H9 (cell line): ENCODE data around the gene CDH1. TPM values are rescaled to one million over a fixed set of nuclear protein-coding genes. Genes with fewer than 3 reads are reported as not detected.
A peak's percentile ranks its signal among the peaks of the same experiment; 100 is the strongest.

Experiments
- DNase-seq: peaks from one replicate; pipeline ENCODE4 v3.0.0-alpha.2; 2017
- H2AFZ ChIP-seq: one replicate; pipeline ENCODE4 v1.6.1; 2013; ENCODE audit warnings: mild to moderate bottlenecking, low read length, control low read depth, moderate library complexity
- H2AK5ac ChIP-seq: 2 replicates; pipeline ENCODE4 v1.6.1; 2013; ENCODE audit warnings: low read length, control low read depth, mixed read lengths; ENCODE audit not compliant: insufficient read length
- H2BK120ac ChIP-seq: one replicate; pipeline ENCODE4 v1.6.1; 2013; ENCODE audit warnings: low read depth, mild to moderate bottlenecking, low read length, control low read depth, inconsistent platforms; ENCODE audit not compliant: poor library complexity, severe bottlenecking
- H2BK12ac ChIP-seq: 2 replicates; pipeline ENCODE4 v1.6.1; 2013; ENCODE audit warnings: low read length, control low read depth, mixed read lengths, low read depth; ENCODE audit not compliant: insufficient read length
- H2BK15ac ChIP-seq: 2 replicates; pipeline ENCODE4 v1.6.1; 2013; ENCODE audit warnings: low read depth, low read length, control low read depth
- H2BK20ac ChIP-seq: one replicate; pipeline ENCODE4 v1.6.1; 2013; ENCODE audit warnings: low read depth, mild to moderate bottlenecking, low read length, control low read depth, inconsistent platforms; ENCODE audit not compliant: poor library complexity, severe bottlenecking
- H2BK5ac ChIP-seq: 2 replicates; pipeline ENCODE4 v1.6.1; 2013; ENCODE audit warnings: low read length, control low read depth, mixed read lengths; ENCODE audit not compliant: insufficient read length
- H3K14ac ChIP-seq: 2 replicates; pipeline ENCODE4 v1.6.1; 2013; ENCODE audit warnings: low read length, control low read depth; ENCODE audit not compliant: insufficient read depth
- H3K18ac ChIP-seq: 2 replicates; pipeline ENCODE4 v1.6.1; 2013; ENCODE audit warnings: low read depth, mild to moderate bottlenecking, mixed read lengths, low read length, control low read depth; ENCODE audit not compliant: insufficient read length
- H3K23ac ChIP-seq: 2 replicates; pipeline ENCODE4 v1.6.1; 2013; ENCODE audit warnings: low read length, control low read depth, mixed read lengths, low read depth; ENCODE audit not compliant: insufficient read length
- H3K23me2 ChIP-seq: 2 replicates; pipeline ENCODE4 v1.6.1; 2013; ENCODE audit warnings: low read depth, mild to moderate bottlenecking, mixed read lengths, low read length, control low read depth; ENCODE audit not compliant: insufficient read length, poor library complexity, severe bottlenecking
- H3K27ac ChIP-seq: 2 replicates; pipeline ENCODE4 v1.5.1; 2013; ENCODE audit warnings: low read length, control low read depth, mixed read lengths, low read depth; ENCODE audit not compliant: insufficient read length
- H3K27me3 ChIP-seq: 2 replicates; pipeline ENCODE4 v1.6.1; 2013; ENCODE audit warnings: low read length, control low read depth, inconsistent platforms; ENCODE audit not compliant: insufficient read depth
- H3K4ac ChIP-seq: 2 replicates; pipeline ENCODE4 v1.6.1; 2013; ENCODE audit warnings: low read depth, mild to moderate bottlenecking, control low read depth, inconsistent platforms, low read length, moderate library complexity
- H3K4me1 ChIP-seq: 2 replicates; pipeline ENCODE4 v1.6.1; 2013; ENCODE audit warnings: low read length, control low read depth, inconsistent platforms; ENCODE audit not compliant: insufficient read depth
- H3K4me2 ChIP-seq: 2 replicates; pipeline ENCODE4 v1.6.1; 2013; ENCODE audit warnings: low read length, control low read depth, mixed read lengths; ENCODE audit not compliant: insufficient read length, insufficient read depth
- H3K56ac ChIP-seq: 2 replicates; pipeline ENCODE4 v1.6.1; 2013; ENCODE audit warnings: low read depth, mild to moderate bottlenecking, mixed read lengths, low read length, control low read depth; ENCODE audit not compliant: insufficient read length
- H3K79me1 ChIP-seq: 2 replicates; pipeline ENCODE4 v1.6.1; 2013; ENCODE audit warnings: low read depth, mild to moderate bottlenecking, moderate library complexity, low read length, control low read depth, inconsistent platforms; ENCODE audit not compliant: insufficient read depth, poor library complexity, severe bottlenecking
- H3K79me2 ChIP-seq: 2 replicates; pipeline ENCODE4 v1.6.1; 2013; ENCODE audit warnings: low read length, control low read depth, inconsistent platforms; ENCODE audit not compliant: insufficient read depth
- H3K9ac ChIP-seq: 2 replicates; pipeline ENCODE4 v1.6.1; 2013; ENCODE audit warnings: low read length, control low read depth, mixed read lengths; ENCODE audit not compliant: insufficient read length; ENCODE audit errors: extremely low read depth
- H3K9me3 ChIP-seq: one replicate; pipeline ENCODE4 v1.6.1; 2013; ENCODE audit warnings: low read depth, low read length, inconsistent platforms; ENCODE audit not compliant: control insufficient read depth
- H3T11ph ChIP-seq: one replicate; pipeline ENCODE4 v1.6.1; 2013; ENCODE audit warnings: mild to moderate bottlenecking, low read length, control low read depth, inconsistent platforms
- H4K20me1 ChIP-seq: one replicate; pipeline ENCODE4 v1.6.1; 2013; ENCODE audit not compliant: control insufficient read depth, insufficient read length, insufficient read depth
- H4K5ac ChIP-seq: 2 replicates; pipeline ENCODE4 v1.6.1; 2013; ENCODE audit warnings: low read depth, mild to moderate bottlenecking, mixed read lengths, low read length, control low read depth; ENCODE audit not compliant: insufficient read length
- H4K8ac ChIP-seq: replicated peaks from 2 replicates; pipeline ENCODE4 v1.6.1; 2013; ENCODE audit warnings: low read length, control low read depth, mixed read lengths, low read depth; ENCODE audit not compliant: insufficient read length
- H4K91ac ChIP-seq: 2 replicates; pipeline ENCODE4 v1.6.1; 2013; ENCODE audit warnings: low read depth, mild to moderate bottlenecking, moderate library complexity, mixed read lengths, low read length, control low read depth; ENCODE audit not compliant: insufficient read length
- H3K27ac Mint-ChIP-seq, 3 experiments: 2 replicates in 2 of 3; 3 replicates in 1 of 3; pipeline ENCODE4 v1.8.0; 2020 to 2021; ENCODE audit warnings: mixed read lengths in 3 of 3, mild to moderate bottlenecking in 1 of 3, moderate library complexity in 1 of 3
- H3K27me3 Mint-ChIP-seq: 2 replicates; pipeline ENCODE4 v1.8.0; 2021; ENCODE audit warnings: low read depth, mild to moderate bottlenecking, moderate library complexity, mixed read lengths
- H3K36me3 Mint-ChIP-seq, 3 experiments: 2 replicates in 2 of 3; 3 replicates in 1 of 3; pipeline ENCODE4 v1.8.0; 2020 to 2021; ENCODE audit warnings: low read depth in 3 of 3, mixed read lengths in 3 of 3; ENCODE audit not compliant: insufficient read depth in 1 of 3
- H3K4me1 Mint-ChIP-seq, 2 experiments: 2 replicates each; pipeline ENCODE4 v1.8.0; 2020; ENCODE audit warnings: mixed read lengths in 2 of 2
- H3K4me3 Mint-ChIP-seq, 2 experiments: 2 replicates in 1 of 2; 3 replicates in 1 of 2; pipeline ENCODE4 v1.8.0; 2020 to 2021; ENCODE audit warnings: mild to moderate bottlenecking in 2 of 2, mixed read lengths in 2 of 2, moderate library complexity in 1 of 2
- H3K9me3 Mint-ChIP-seq, 2 experiments: 2 replicates in 1 of 2; 3 replicates in 1 of 2; pipeline ENCODE4 v1.8.0; 2020; ENCODE audit warnings: mild to moderate bottlenecking in 2 of 2, mixed read lengths in 2 of 2, moderate library complexity in 1 of 2
- CTCF ChIP-seq: fragments of 200-600 bp; sonication (generic); conservative IDR thresholded peaks from 3 replicates; pipeline ENCODE4 v1.8.0; 2021; ENCODE audit warnings: antibody characterized with exemption, mild to moderate bottlenecking
- WGBS: extraction: QIAGEN DNeasy Blood & Tissue Kit; methylation state at CpG from one replicate; pipeline ENCODE4 v1.1.7; 2013; ENCODE audit warnings: missing lambda C conversion rate, low lambda C conversion rate, mixed read lengths; ENCODE audit not compliant: insufficient read length; ENCODE audit errors: extremely low coverage; 5-methylcytosine and 5-hydroxymethylcytosine counted together
- total RNA-seq: library from RNA; stranded (reverse); gene quantifications from 2 replicates; pipeline ENCODE4 v1.2.1, GENCODE V29; 2021

The CDH1 gene
- total RNA-seq, 1 experiment from 2014 or later, result 237 TPM

- H3K4me3 Mint-ChIP-seq, result no peak overlapping the region
- Histone ChIP-seq H3K4me1 (peaks cover 16% of the 10 kb centered on the region; the same call in 1 of the 2 replicates), H3K23me2 (no peaks in the 10 kb centered on the region), H3T11ph (no peak overlapping the region), H3K27ac (no peak overlapping the region), H2BK5ac (no peak overlapping the region), H3K27me3 (no peaks in the 10 kb centered on the region), H4K8ac (no peak overlapping the region), H3K4ac (no peak overlapping the region), H2BK20ac (no peak overlapping the region), H3K14ac (no peak overlapping the region), H4K5ac (no peak overlapping the region), H2AK5ac (no peak overlapping the region), H3K18ac (no peak overlapping the region), H3K79me2 (no peaks in the 10 kb centered on the region), H2BK120ac (no peak overlapping the region), H3K4me2 (no peak overlapping the region), H2BK12ac (no peak overlapping the region), H4K20me1 (no peaks in the 10 kb centered on the region), H3K23ac (no peak overlapping the region), H2BK15ac (no peak overlapping the region), H3K9ac (no peak overlapping the region), H3K9me3 (no peaks in the 10 kb centered on the region), H3K56ac (no peak overlapping the region), H2AFZ (no peak overlapping the region), H3K79me1 (no peaks in the 10 kb centered on the region), H4K91ac (no peak overlapping the region)
- H3K4me1 Mint-ChIP-seq, result peaks cover 45 to 49% of the 10 kb centered on the region in 2 experiments
- no peak for TF ChIP-seq CTCF
- WGBS, result no CpG with 5 or more reads among the region's 1 CpG
- no peak for DNase-seq
- no peaks in the 10 kb centered on the region for H3K9me3 Mint-ChIP-seq
- H3K27me3 Mint-ChIP-seq, result no peaks in the 10 kb centered on the region
- peaks cover 3 to 42% (median 41%) of the 10 kb centered on the region in 3 experiments for H3K36me3 Mint-ChIP-seq
- H3K27ac Mint-ChIP-seq, result peak overlapping the region in 2 of 3 experiments; percentile 47 to 59; a peak in 1 of 7 replicates
These were observed 44.7 kb downstream of the CDH1 start for GRCh38 chr16:68781784-68782183.
